GM12891 (cell line): Measurements from ENCODE around the gene TCFL5.

Source experiments
- PAX5 ChIP-seq: IDR thresholded peaks from 2 replicates; pipeline ENCODE4 v1.6.1; 2011; ENCODE audit warnings: low read length, moderate library complexity, mild to moderate bottlenecking; ENCODE audit not compliant: insufficient read depth, severe bottlenecking
- POLR2A ChIP-seq: IDR thresholded peaks from 2 replicates; pipeline ENCODE4 v1.6.1; 2011; ENCODE audit warnings: low read depth, low read length, control low read depth
- POLR2AphosphoS5 ChIP-seq: IDR thresholded peaks from 2 replicates; pipeline ENCODE4 v1.6.1; 2011; ENCODE audit warnings: low read depth, low read length, control low read depth
- POU2F2 ChIP-seq: IDR thresholded peaks from 2 replicates; pipeline ENCODE4 v1.6.1; 2011; ENCODE audit warnings: low read depth, mild to moderate bottlenecking, control low read depth, low read length, moderate library complexity
- SPI1 ChIP-seq: IDR thresholded peaks from 2 replicates; pipeline ENCODE4 v1.6.1; 2011; ENCODE audit warnings: low read depth, low read length, control low read depth
- TAF1 ChIP-seq: IDR thresholded peaks from 2 replicates; pipeline ENCODE4 v1.6.1; 2011; ENCODE audit warnings: low read depth, low read length, control low read depth

DNA sequence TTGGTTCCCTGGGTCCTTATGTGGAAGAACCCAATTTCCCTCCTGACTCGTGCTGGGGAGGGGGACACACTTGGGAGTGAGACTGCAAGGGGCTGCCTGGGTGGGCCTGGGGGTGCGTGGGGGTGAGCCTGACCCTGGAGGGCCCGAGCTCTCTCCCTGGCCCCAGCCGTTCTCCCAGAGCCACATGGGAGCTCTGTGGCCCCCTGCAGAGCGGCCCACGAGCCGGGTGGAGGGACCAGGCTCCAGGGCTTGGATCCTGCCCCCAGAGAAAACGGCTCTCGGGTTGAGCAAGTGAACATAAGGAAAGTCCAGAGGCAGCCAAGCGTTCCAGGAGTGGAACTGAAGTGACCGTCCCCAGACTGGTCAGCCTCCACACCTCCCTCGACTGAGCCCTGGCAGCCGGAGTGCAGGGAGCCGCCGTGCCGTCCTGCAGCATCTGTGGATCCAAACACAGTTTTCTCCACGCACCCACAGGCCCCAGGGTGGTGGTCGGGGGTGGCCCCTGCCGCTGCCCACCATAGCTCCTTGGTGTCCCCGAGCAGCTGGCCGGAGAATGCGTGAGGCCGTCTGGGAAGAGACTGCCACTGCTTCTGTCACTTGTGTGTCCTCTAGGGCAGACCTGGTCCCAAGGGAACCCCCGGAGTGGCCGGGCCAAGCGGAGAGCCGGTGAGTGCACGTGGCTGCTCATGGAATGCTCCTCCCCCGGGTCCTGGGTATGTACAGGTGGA, 34.1 kb downstream of the TCFL5 start:
- TF ChIP-seq POLR2A: no peak
- no peak for TF ChIP-seq POU2F2
- no peak for TF ChIP-seq POLR2AphosphoS5
- TF ChIP-seq TAF1: no peak
- no peak for TF ChIP-seq SPI1
- no peak for TF ChIP-seq PAX5
